Brain microvascular endothelial cell (primary cell): ENCODE measurements around the gene CTU2.

ENCODE experiments used
- DNase-seq: peaks from one replicate; pipeline ENCODE4 v3.0.0-alpha.2; 2020
- H3K27ac ChIP-seq: fragments of 250-450 bp; sonication (Bioruptor Pico); 2 replicates; pipeline ENCODE4 v1.5.1; 2020; ENCODE audit warnings: mild to moderate bottlenecking, moderate library complexity
- H3K27me3 ChIP-seq: fragments of 250-450 bp; sonication (Bioruptor Pico); replicated peaks from 2 replicates; pipeline ENCODE4 v1.5.1; 2020; ENCODE audit warnings: mild to moderate bottlenecking
- H3K36me3 ChIP-seq: fragments of 250-450 bp; sonication (Bioruptor Pico); replicated peaks from 2 replicates; pipeline ENCODE4 v1.5.1; 2020; ENCODE audit warnings: mild to moderate bottlenecking
- H3K4me3 ChIP-seq: 2 replicates; pipeline ENCODE4 v1.5.1; 2011; ENCODE audit warnings: low read depth, mild to moderate bottlenecking, control low read depth, low read length, moderate library complexity
- in situ Hi-C: cut with HindIII; loops from 2 replicates; pipeline ENCODE4 v1.10.0; 2017; ENCODE audit warnings: low sequenced_read_pairs, low pct_ligation_motif_present
- TF ChIP-seq, protein P1 (sequence below): IDR thresholded peaks from 2 replicates; pipeline ENCODE4 v1.5.1; 2011; ENCODE audit warnings: low read depth, mild to moderate bottlenecking, moderate library complexity, low read length, control low read depth, inconsistent platforms; ENCODE audit errors: missing control alignments

The CTU2 gene

DNA sequence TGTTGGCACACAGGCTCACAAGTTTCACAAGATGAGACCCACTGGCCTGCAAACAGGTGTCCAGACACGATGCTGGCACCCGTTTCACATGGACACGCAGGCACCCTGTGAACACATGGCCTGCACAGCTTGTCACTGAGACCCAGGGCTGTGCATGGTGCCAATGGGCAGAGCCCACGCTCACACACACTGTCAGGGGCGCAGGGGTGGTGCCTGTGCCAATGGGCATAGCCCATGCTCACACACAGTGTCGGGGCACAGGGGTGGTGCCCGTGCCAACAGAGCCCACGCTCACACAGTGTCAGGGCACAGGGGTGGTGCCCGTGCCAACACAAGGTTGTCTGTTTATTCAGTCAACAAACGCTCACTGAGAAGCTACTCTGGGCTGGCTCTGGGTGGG lies 29.3 kb downstream of the CTU2 start:
- Histone ChIP-seq H3K27ac (no peak overlapping the region), H3K4me3 (no peak overlapping the region), H3K27me3 (no peaks in the 10 kb centered on the region), H3K36me3 (peaks cover 67% of the 10 kb centered on the region)
- in situ Hi-C loops, result no loop called here
- TF ChIP-seq, protein P1, sequence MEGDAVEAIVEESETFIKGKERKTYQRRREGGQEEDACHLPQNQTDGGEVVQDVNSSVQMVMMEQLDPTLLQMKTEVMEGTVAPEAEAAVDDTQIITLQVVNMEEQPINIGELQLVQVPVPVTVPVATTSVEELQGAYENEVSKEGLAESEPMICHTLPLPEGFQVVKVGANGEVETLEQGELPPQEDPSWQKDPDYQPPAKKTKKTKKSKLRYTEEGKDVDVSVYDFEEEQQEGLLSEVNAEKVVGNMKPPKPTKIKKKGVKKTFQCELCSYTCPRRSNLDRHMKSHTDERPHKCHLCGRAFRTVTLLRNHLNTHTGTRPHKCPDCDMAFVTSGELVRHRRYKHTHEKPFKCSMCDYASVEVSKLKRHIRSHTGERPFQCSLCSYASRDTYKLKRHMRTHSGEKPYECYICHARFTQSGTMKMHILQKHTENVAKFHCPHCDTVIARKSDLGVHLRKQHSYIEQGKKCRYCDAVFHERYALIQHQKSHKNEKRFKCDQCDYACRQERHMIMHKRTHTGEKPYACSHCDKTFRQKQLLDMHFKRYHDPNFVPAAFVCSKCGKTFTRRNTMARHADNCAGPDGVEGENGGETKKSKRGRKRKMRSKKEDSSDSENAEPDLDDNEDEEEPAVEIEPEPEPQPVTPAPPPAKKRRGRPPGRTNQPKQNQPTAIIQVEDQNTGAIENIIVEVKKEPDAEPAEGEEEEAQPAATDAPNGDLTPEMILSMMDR, result no peak
- DNase-seq, result no peak

DNA sequence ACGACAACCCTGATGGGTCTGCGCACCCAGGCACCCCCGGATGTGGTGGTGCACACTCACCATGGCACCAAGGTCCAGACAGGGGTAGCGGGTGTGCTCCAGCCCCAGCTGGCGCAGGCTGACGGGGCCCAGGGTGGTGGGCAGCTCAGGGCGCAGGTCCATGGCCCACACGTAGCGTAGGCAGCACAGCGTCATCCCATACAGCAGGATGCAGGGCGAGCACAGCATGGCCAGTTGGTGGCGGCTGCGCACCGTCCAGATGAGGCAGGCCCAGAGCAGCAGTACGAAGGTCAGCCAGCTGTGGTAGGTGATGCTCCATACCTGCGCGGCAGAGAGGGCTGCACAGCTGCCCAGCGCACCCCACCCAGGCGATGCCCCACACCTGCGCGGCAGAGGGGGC lies 29.8 kb downstream of the CTU2 start:
- Histone ChIP-seq H3K36me3 (peaks cover 66% of the 10 kb centered on the region), H3K27me3 (no peaks in the 10 kb centered on the region), H3K27ac (no peak overlapping the region), H3K4me3 (no peak overlapping the region)
- TF ChIP-seq, protein P1, result no peak
- DNase-seq, result no peak
- in situ Hi-C loops, result no loop called here

DNA sequence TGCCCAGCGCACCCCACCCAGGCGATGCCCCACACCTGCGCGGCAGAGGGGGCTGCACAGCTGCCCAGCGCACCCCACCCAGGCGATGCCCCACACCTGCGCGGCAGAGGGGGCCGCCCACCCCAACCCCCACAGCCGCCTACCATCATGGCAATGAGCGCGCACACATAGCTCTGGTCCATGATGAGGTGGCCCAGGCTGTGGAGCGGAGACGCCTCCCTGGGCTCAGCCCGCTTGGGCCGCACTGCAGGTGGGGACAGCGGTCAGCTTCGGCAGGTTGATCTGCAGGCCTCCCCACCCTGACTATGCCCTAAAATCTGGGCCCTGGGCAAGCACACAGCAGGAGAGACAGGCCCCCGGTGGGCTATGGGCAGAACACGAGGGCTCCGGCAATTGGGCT lies 30.2 kb downstream of the CTU2 start:
- Histone ChIP-seq H3K27ac (no peak overlapping the region), H3K27me3 (no peaks in the 10 kb centered on the region), H3K36me3 (peaks cover 69% of the 10 kb centered on the region), H3K4me3 (no peak overlapping the region)
- in situ Hi-C loops, result no loop called here
- TF ChIP-seq, protein P1, result no peak
- no peak for DNase-seq

DNA sequence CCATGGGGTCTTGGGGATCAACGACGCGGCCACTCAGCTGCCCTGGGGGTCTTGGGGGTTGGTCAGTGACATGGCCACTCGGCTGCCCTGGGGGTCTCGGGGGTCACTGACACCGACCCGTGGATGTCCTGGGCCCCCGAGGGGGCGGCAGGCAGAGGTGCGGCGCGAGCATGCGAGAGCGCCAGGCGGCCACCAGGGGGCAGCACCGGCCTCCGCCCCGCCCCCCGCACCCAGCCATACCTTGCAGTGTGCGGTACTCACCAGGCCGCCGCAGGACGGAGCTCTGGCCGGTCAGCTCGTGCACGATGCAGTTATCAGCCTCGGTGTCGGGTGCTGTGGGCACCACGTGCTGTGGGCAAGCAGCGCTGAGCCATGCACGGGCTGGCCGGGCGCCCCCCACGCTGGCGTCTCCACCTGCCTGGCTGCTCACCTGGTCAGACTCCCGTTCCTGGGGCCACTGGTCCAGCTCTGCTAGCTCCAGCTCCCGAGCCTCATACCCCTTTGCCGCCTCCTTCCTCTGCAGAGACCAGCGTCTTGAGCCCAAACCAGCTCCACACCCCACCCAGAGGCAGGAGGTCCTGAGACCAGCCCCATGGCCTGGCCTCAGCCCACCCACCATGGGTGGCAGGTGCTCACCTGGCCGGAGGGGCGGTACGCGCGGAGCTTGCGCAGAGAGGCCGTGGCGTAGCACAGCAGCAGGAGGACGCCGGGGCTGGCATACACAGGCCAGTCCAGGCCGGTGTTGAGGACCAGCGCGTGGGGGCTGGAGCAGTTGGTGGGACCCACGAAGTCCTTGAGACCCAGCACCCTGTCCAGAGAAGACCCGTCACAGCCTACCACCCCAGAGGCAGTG lies 31.2 kb downstream of the CTU2 start:
- TF ChIP-seq, protein P1, result peak; percentile 77
- H3K36me3 ChIP-seq, result peaks cover 70% of the 10 kb centered on the region
- peak; percentile 36 for DNase-seq
- H3K4me3 ChIP-seq, result no peak overlapping the region
- no peak overlapping the region for H3K27ac ChIP-seq
- in situ Hi-C loops, result no loop called here
- H3K27me3 ChIP-seq, result no peaks in the 10 kb centered on the region

DNA sequence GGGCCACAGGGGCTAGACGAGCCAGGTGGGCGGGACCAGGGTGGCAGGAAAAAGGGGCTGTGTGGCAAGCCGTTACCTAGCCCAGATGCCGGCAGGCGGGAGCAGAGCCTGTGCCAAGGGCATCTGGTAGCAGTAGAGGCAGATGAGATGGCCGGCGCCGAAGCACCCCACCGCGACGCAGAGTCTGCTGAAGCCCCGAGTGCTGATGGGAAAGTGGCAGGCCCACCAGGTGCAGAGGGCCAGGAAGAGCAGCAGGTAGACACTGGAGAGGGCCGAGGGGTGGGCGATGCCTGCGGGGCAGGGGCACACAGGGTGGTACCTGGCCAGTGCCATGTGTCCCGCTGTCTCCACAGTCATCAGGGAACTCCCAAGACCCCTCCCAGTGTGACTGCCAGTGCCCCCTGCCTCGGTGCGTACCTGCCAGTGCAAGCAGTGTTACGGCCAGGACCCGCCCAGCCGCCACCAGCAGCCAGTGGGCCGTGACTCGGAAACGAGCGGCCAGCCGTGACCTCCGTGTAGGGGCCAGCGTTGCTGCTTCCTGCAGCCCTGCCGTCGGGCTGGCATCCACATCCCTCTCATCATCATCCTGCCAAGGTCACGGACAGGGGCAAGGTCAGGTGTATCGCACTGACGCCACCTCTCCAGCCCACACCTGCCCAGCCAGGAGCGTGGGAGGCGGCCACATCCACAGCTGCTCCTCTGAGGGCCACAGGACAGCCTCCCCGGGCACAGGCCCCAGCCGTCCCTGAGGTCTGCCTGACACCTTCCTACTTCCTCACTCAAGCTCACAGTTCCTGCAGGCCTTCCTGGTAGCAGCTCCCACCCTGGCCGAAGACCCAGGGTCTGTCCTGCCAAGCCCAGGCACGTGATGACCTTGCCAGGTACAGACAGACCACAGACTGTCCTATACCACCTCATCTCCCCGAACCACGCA lies 32.1 kb downstream of the CTU2 start:
- H3K4me3 ChIP-seq, result no peak overlapping the region
- no peaks in the 10 kb centered on the region for H3K27me3 ChIP-seq
- in situ Hi-C loops, result no loop called here
- H3K27ac ChIP-seq, result no peak overlapping the region
- TF ChIP-seq, protein P1, result no peak
- DNase-seq, result no peak
- H3K36me3 ChIP-seq, result peaks cover 65% of the 10 kb centered on the region
